Transverse colon (tissue), 4 donors: ENCODE data around the gene ADAM23. TPM values are rescaled to one million over a fixed set of nuclear protein-coding genes. Genes with fewer than 3 reads are reported as not detected.

ENCODE experiments used
- DNase-seq: peaks from one replicate; pipeline ENCODE4 v3.0.0-alpha.2; 2019
- H3K27ac ChIP-seq, 4 donors: fragments of 200-600 bp; sonication (generic); 2 replicates each; pipeline ENCODE4 v1.5.1; 2016 to 2018; ENCODE audit warnings: inconsistent platforms in 4 of 4
- H3K27me3 ChIP-seq: fragments of 200-600 bp; sonication (generic); 2 replicates; pipeline ENCODE4 v1.5.1; 2017; ENCODE audit warnings: inconsistent platforms
- H3K36me3 ChIP-seq, 4 donors: fragments of 200-600 bp; sonication (generic); 2 replicates each; pipeline ENCODE4 v1.5.1; 2017 to 2019; ENCODE audit warnings: inconsistent platforms in 4 of 4
- H3K4me1 ChIP-seq, 4 donors: fragments of 200-600 bp; sonication (generic); 2 replicates each; pipeline ENCODE4 v1.5.1; 2017 to 2020; ENCODE audit warnings: inconsistent platforms in 4 of 4
- H3K4me3 ChIP-seq, 4 donors: fragments of 200-600 bp; sonication (generic); 1 replicate in 1 of 4; 2 replicates in 3 of 4; pipeline versions ENCODE4 v1.5.1 to v1.6.1; 2017 to 2019; ENCODE audit warnings: inconsistent platforms in 4 of 4
- H3K9me3 ChIP-seq, 2 donors: fragments of 200-600 bp; sonication (generic); 2 replicates each; pipeline ENCODE4 v1.5.1; 2017 to 2019; ENCODE audit warnings: inconsistent platforms in 2 of 2
- EP300 ChIP-seq: sonication (generic); formaldehyde crosslinking; IDR thresholded peaks from one replicate; pipeline ENCODE4 v1.6.1; 2017; ENCODE audit warnings: antibody characterized with exemption, low read depth
- POLR2A ChIP-seq: fragments of 450-650 bp; IDR thresholded peaks from one replicate; pipeline ENCODE4 v1.6.1; 2016; ENCODE audit warnings: antibody characterized with exemption, mild to moderate bottlenecking, moderate library complexity
- POLR2AphosphoS5 ChIP-seq, 3 donors: sonication (generic); formaldehyde crosslinking; IDR thresholded peaks; one replicate each; pipeline ENCODE4 v1.6.1; 2016; ENCODE audit warnings: antibody characterized with exemption in 3 of 3
- WGBS, 2 donors: methylation state at CpG; one replicate each; pipeline ENCODE4 v1.1.5; 2018; ENCODE audit warnings: low coverage in 1 of 2; 5-methylcytosine and 5-hydroxymethylcytosine counted together
- in situ Hi-C, 4 donors: fragments of 200-750 bp; cut with MboI; loops; one replicate each; pipeline versions ENCODE4 v1.15.0 to v1.15.1; 2017; ENCODE audit warnings: low sequenced_read_pairs in 3 of 4, low pct_ligation_motif_present in 1 of 4, low pct_unique_long_range_greater_than_20kb in 1 of 4
- intact Hi-C: fragments of 100-400 bp; cut with DNase I; formaldehyde crosslinking; loops from one replicate; pipeline ENCODE4 v1.15.1; 2023; ENCODE audit warnings: low total_unique reads
- total RNA-seq, 4 donors: library from RNA; depleted of rRNA; stranded (reverse); fragments of >200 nt; gene quantifications; one replicate each; pipeline ENCODE4 v1.1.0, GENCODE V29; 2016
- TF ChIP-seq, protein P1 (sequence below), 5 experiments: fragments of 200-600 bp in 3 of 5; fragments of 450-650 bp in 2 of 5; sonication (generic) in 3 of 5; IDR thresholded peaks; 1 replicate in 2 of 5; 2 replicates in 3 of 5; pipeline ENCODE4 v1.5.1; 2016 to 2017; ENCODE audit warnings: antibody characterized with exemption in 5 of 5, inconsistent platforms in 3 of 5, mild to moderate bottlenecking in 2 of 5, moderate library complexity in 1 of 5

ADAM23 gene
- total RNA-seq, 4 donors from 2014 or later = 1.2 to 4.5 (median 2.2) TPM; not detected in 1

DNA sequence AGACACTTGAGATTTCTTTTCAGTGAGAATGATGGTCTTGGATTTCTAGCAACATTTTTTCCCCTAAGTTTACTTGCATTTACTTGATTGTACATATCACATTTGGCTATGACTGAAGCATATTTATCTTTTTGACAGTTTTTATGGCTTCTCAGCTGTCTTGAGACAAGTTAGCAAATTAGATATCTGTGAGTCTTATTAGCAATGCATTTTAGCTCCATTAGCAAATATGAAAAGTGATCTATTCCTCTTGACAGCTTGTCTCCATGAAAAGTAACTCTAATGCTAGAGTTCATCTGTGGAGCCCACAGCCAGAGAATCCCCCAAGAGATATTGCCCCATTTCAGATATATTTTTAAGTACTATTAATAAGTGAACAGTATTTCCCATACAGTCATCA is 126.9 kb downstream of the ADAM23 start:
- TF ChIP-seq, protein P1, sequence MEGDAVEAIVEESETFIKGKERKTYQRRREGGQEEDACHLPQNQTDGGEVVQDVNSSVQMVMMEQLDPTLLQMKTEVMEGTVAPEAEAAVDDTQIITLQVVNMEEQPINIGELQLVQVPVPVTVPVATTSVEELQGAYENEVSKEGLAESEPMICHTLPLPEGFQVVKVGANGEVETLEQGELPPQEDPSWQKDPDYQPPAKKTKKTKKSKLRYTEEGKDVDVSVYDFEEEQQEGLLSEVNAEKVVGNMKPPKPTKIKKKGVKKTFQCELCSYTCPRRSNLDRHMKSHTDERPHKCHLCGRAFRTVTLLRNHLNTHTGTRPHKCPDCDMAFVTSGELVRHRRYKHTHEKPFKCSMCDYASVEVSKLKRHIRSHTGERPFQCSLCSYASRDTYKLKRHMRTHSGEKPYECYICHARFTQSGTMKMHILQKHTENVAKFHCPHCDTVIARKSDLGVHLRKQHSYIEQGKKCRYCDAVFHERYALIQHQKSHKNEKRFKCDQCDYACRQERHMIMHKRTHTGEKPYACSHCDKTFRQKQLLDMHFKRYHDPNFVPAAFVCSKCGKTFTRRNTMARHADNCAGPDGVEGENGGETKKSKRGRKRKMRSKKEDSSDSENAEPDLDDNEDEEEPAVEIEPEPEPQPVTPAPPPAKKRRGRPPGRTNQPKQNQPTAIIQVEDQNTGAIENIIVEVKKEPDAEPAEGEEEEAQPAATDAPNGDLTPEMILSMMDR (IDR thresholded peaks at IDR 0.05) = no peak
- TF ChIP-seq POLR2A (no peak), POLR2AphosphoS5 (IDR thresholded peaks at IDR 0.05) (no peak), EP300 (no peak)
- Histone ChIP-seq H3K27ac (no peak overlapping the region), H3K4me3 (no peak overlapping the region), H3K27me3 (no peaks in the 10 kb centered on the region), H3K9me3 (no peaks in the 10 kb centered on the region), H3K4me1 (peaks cover 0 to 3% (median 0%) of the 10 kb centered on the region in 4 donors), H3K36me3 (no peaks in the 10 kb centered on the region)
- intact Hi-C loops = no loop called here
- in situ Hi-C loops = no loop called here
- DNase-seq = no peak

DNA sequence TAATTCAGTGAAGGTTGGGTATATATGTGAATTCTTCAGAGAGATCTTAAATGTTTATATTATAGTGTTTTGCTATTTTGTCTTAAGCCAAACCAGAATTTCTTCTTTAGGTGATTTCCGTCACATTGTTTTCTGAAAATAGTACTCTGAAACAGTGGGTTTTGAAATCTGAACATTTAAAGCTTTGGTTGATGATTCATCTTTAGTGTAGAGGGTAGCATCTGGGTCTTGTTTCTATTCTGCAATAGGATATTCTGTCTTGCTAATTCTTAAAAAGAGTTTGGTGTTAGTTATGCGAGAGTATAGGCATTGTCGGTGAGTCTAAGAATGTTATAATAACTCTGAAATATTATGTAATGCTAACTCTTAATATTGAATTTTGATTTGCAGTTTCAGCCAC is 129.4 kb downstream of the ADAM23 start:
- no peak for DNase-seq
- intact Hi-C loops (no loop called here), in situ Hi-C loops (no loop called here)
- no peaks in the 10 kb centered on the region for H3K36me3 ChIP-seq
- no peak overlapping the region for H3K4me3 ChIP-seq
- TF ChIP-seq POLR2AphosphoS5 (IDR thresholded peaks at IDR 0.05) (no peak), EP300 (no peak), POLR2A (no peak)
- TF ChIP-seq, protein P1 (IDR thresholded peaks at IDR 0.05) = no peak
- no peaks in the 10 kb centered on the region for H3K9me3 ChIP-seq
- H3K27ac ChIP-seq = no peak overlapping the region
- no peaks in the 10 kb centered on the region for H3K4me1 ChIP-seq
- 85 to 96% methylated on average over 3 of the region's 3 CpGs for WGBS, 2 donors
- H3K27me3 ChIP-seq = no peaks in the 10 kb centered on the region

DNA sequence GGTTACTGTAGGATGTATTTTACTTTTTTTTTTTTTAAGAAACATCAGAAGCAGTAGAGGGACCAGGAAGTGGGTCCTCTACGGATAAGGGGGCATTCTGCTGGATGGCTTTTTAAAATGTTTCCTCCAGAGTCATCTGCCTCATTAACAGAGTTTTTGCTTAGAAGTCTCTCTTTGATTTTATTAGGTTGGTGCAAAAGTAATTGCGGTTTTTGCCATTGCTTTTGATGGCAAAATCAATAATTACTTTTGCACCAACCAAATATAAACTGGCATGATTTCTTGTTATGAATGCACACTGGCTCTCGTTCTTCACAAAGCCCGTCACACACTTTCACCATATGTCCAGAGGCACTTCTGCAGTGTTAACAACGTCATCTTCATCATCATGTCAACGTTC is 130.5 kb downstream of the ADAM23 start:
- no peaks in the 10 kb centered on the region for H3K9me3 ChIP-seq
- no peak for TF ChIP-seq EP300
- in situ Hi-C loops (no loop called here), intact Hi-C loops (no loop called here)
- no peak overlapping the region for H3K27ac ChIP-seq
- H3K4me1 ChIP-seq = no peaks in the 10 kb centered on the region
- DNase-seq = no peak
- no peaks in the 10 kb centered on the region for H3K36me3 ChIP-seq
- WGBS, 2 donors = 89 to 90% methylated on average over 5 to 6 of the region's 6 CpGs
- H3K27me3 ChIP-seq = no peaks in the 10 kb centered on the region
- no peak overlapping the region for H3K4me3 ChIP-seq

DNA sequence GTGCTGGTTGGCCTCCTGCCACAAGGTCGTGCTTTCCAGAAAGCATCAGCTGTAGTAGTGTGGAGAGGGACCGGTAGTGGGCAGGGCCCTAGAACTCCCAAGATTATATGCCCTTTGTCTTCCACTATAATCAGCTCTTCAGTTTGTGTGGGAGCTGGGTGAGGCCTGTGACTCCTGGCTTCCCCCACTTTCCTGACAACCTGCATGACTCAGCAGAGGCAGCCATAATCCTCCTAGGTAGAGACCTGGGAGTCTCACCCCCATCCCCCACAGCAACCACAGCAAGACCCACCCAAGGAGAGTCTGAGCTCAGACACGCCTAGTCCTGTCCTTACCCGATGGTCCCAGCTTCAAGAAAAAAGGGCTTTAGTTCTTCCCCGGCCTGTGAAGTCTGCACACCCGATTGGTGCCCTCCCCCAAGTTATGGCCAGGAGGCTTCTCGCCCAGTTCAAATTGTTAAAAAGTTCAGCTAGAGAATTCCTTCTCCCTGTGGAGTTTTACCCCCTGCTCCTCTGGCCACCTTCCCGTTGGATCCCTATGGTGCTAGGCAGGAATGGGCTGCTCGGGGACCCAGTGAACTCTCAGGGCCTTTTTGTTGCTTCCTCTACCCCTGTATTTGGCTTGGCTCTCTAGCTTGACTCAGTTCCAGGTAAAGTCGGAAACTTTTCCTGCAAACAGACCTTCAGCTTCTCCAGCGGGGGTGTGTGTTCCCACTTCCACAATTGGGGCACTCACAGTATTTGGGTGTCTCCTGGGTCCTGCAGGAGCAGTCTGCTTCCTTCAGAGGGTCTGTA is 141.2 kb downstream of the ADAM23 start:
- in situ Hi-C loops = no loop called here
- TF ChIP-seq POLR2A (no peak), POLR2AphosphoS5 (IDR thresholded peaks at IDR 0.05) (no peak), EP300 (no peak)
- TF ChIP-seq, protein P1 (IDR thresholded peaks at IDR 0.05) = no peak
- no peaks in the 10 kb centered on the region for H3K36me3 ChIP-seq
- no peaks in the 10 kb centered on the region for H3K27me3 ChIP-seq
- no peaks in the 10 kb centered on the region for H3K9me3 ChIP-seq
- intact Hi-C loops = no loop called here
- peaks cover 0 to 4% (median 0%) of the 10 kb centered on the region in 4 donors for H3K4me1 ChIP-seq
- H3K4me3 ChIP-seq = no peak overlapping the region
- H3K27ac ChIP-seq = no peak overlapping the region
- DNase-seq = peak; percentile 8
- WGBS, 2 donors = 78 to 80% methylated on average over 2 to 11 of the region's 11 CpGs

DNA sequence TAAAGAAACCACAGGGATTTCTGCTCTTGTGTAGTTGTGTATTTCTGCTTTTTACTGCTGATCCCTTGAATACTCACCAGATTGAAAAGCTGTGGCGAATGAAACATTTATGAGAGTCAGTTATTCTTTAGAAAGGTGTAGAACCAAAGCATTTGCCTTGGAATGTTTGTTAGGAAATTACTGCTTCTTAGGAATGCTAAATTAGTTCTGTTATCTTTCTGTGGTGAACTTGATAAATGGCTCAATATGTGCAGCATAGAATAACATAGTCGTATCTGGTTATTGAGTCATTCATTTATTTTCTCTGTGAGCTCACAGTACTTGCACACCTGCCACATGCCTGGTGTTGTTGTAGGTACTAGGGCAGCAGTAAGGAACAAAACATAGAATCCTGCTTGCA is 142.0 kb downstream of the ADAM23 start:
- in situ Hi-C loops = no loop called here
- WGBS, 2 donors = 70 to 75% methylated on average over 2 of the region's 2 CpGs
- intact Hi-C loops = no loop called here
- Histone ChIP-seq H3K4me1 (peaks cover 0 to 4% (median 0%) of the 10 kb centered on the region in 4 donors), H3K9me3 (no peaks in the 10 kb centered on the region), H3K36me3 (no peaks in the 10 kb centered on the region), H3K27me3 (no peaks in the 10 kb centered on the region), H3K4me3 (no peak overlapping the region), H3K27ac (no peak overlapping the region)
- no peak for DNase-seq
- TF ChIP-seq POLR2A (no peak), POLR2AphosphoS5 (IDR thresholded peaks at IDR 0.05) (no peak), EP300 (no peak)
- TF ChIP-seq, protein P1 (IDR thresholded peaks at IDR 0.05) = no peak
